Lower lobe of right lung (tissue), 2 donors: ENCODE measurements around the gene CHMP6. TPM values are rescaled to one million over a fixed set of nuclear protein-coding genes. Genes with fewer than 3 reads are reported as not detected.
A peak's percentile ranks its signal among the peaks of the same experiment; 100 is the strongest.

Experiments
- ATAC-seq, 2 donors: fragments of 200-7000 bp; cut with Tn5 transposase; one replicate each; pipeline ENCODE4 v1.9.1; 2020 to 2022; ENCODE audit warnings: mild to moderate bottlenecking in 2 of 2, moderate library complexity in 2 of 2
- DNase-seq: peaks from one replicate; pipeline ENCODE4 v3.0.0-alpha.2; 2020
- H3K27ac ChIP-seq: fragments of 200-600 bp; one replicate; pipeline ENCODE4 v1.8.0; 2022
- H3K27me3 ChIP-seq: fragments of 200-600 bp; one replicate; pipeline ENCODE4 v1.8.0; 2022; ENCODE audit warnings: low read depth
- H3K36me3 ChIP-seq: fragments of 200-600 bp; one replicate; pipeline ENCODE4 v1.8.0; 2022; ENCODE audit warnings: mild to moderate bottlenecking
- H3K4me1 ChIP-seq: fragments of 200-600 bp; one replicate; pipeline ENCODE4 v1.8.0; 2022
- H3K4me3 ChIP-seq: fragments of 200-600 bp; one replicate; pipeline ENCODE4 v1.8.0; 2022; ENCODE audit warnings: mild to moderate bottlenecking
- H3K9me3 ChIP-seq: fragments of 200-600 bp; one replicate; pipeline ENCODE4 v1.8.0; 2022
- CTCF ChIP-seq: fragments of 200-600 bp; IDR thresholded peaks from one replicate; pipeline ENCODE4 v1.8.0; 2022; ENCODE audit warnings: antibody characterized with exemption, mild to moderate bottlenecking
- intact Hi-C: fragments of 100-400 bp; cut with DNase I; formaldehyde crosslinking; loops from one replicate; pipeline ENCODE4 v1.11.0; 2022
- total RNA-seq: library from RNA; stranded (reverse); fragmentation: NEBNext Ultra II Directional; extraction: Animal tissue kit (Norgen Biotek cat#: 25700); gene quantifications from one replicate; pipeline ENCODE4 v1.2.1, GENCODE V29; 2021
- donor health status: DM: no; HTN: yes; CAD: no; lungs with severe emphysema.

CHMP6 gene
- total RNA-seq, 1 donor from 2014 or later, result 28.8 TPM

GRCh38 chr17:81020767-81021497 is 29.3 kb downstream of the CHMP6 start:
- H3K27me3 ChIP-seq, result peaks cover 3% of the 10 kb centered on the region
- H3K4me1 ChIP-seq, result peaks cover 70% of the 10 kb centered on the region
- no peak for TF ChIP-seq CTCF
- intact Hi-C loops, result no loop called here
- peak overlapping the region; percentile 68 for H3K27ac ChIP-seq
- no peak overlapping the region for H3K4me3 ChIP-seq
- H3K36me3 ChIP-seq, result no peaks in the 10 kb centered on the region
- DNase-seq, result peak; percentile 83
- peak; percentile 82 for ATAC-seq
- no peaks in the 10 kb centered on the region for H3K9me3 ChIP-seq

- H3K4me3 ChIP-seq, result no peak overlapping the region
- H3K27me3 ChIP-seq, result peaks cover 3% of the 10 kb centered on the region
- H3K4me1 ChIP-seq, result peaks cover 78% of the 10 kb centered on the region
- DNase-seq (peak; percentile 39), ATAC-seq (no peak)
- no peaks in the 10 kb centered on the region for H3K36me3 ChIP-seq
- TF ChIP-seq CTCF, result no peak
- no peaks in the 10 kb centered on the region for H3K9me3 ChIP-seq
- peak overlapping the region; percentile 68 for H3K27ac ChIP-seq
- intact Hi-C loops, result no loop called here
Observed at GRCh38 chr17:81021531-81022343, 30.1 kb downstream of the CHMP6 start.

GRCh38 chr17:81022344-81022676 is 30.7 kb downstream of the CHMP6 start:
- intact Hi-C loops, result no loop called here
- H3K27ac ChIP-seq, result no peak overlapping the region
- DNase-seq, result no peak

GRCh38 chr17:81025065-81025740 is 33.6 kb downstream of the CHMP6 start:
- H3K27me3 ChIP-seq, result peaks cover 10% of the 10 kb centered on the region
- no peak overlapping the region for H3K4me3 ChIP-seq
- peak; percentile 67 to 69 for ATAC-seq
- no peaks in the 10 kb centered on the region for H3K9me3 ChIP-seq
- DNase-seq, result peak; percentile 81
- intact Hi-C loops, result no loop called here
- peaks cover 74% of the 10 kb centered on the region for H3K4me1 ChIP-seq
- TF ChIP-seq CTCF, result no peak
- H3K27ac ChIP-seq, result peak overlapping the region; percentile 68
- H3K36me3 ChIP-seq, result no peaks in the 10 kb centered on the region

More at GRCh38 chr17:81022344-81022676, 30.7 kb downstream of the CHMP6 start:
- peaks cover 3% of the 10 kb centered on the region for H3K27me3 ChIP-seq
- no peaks in the 10 kb centered on the region for H3K9me3 ChIP-seq
- TF ChIP-seq CTCF, result no peak
- no peak overlapping the region for H3K4me3 ChIP-seq
- ATAC-seq, result no peak
- H3K4me1 ChIP-seq, result peaks cover 82% of the 10 kb centered on the region
- no peaks in the 10 kb centered on the region for H3K36me3 ChIP-seq

GRCh38 chr17:81025741-81026129 is 34.1 kb downstream of the CHMP6 start:
- Histone ChIP-seq H3K4me3 (no peak overlapping the region), H3K9me3 (no peaks in the 10 kb centered on the region), H3K27me3 (peaks cover 10% of the 10 kb centered on the region), H3K27ac (peak overlapping the region; percentile 68), H3K36me3 (no peaks in the 10 kb centered on the region), H3K4me1 (peaks cover 71% of the 10 kb centered on the region)
- intact Hi-C loops, result no loop called here
- ATAC-seq (no peak), DNase-seq (peak; percentile 51)
- TF ChIP-seq CTCF, result no peak
